ENCODE measurements around the gene CIP2A.

GRCh38 chr3:108524537-108524936 lies 64.7 kb downstream of the CIP2A start:
- no peak for TF ChIP-seq CTCF (conservative IDR thresholded peaks at IDR 0.05; ENCODE audit: low read depth in 2 of 2)
- TF ChIP-seq EZH2 (IDR thresholded peaks at IDR 0.05; ENCODE audit: low read depth, unreplicated experiment): no peak
- TF ChIP-seq EZH2phosphoT487 (IDR thresholded peaks at IDR 0.05; ENCODE audit: unreplicated experiment): no peak
- TF ChIP-seq ZNF331 (CRISPR knock-in tag; IDR thresholded peaks at IDR 0.05; ENCODE audit: low read depth): no peak
- TF ChIP-seq POLR2AphosphoS5 (IDR thresholded peaks at IDR 0.05; ENCODE audit: low read depth): no peak
- TF ChIP-seq REST (IDR thresholded peaks at IDR 0.05; ENCODE audit: unreplicated experiment): no peak

Data from GM23338 (cell line).